Stimulated activated CD8-positive, alpha-beta memory T cell treated with anti-CD3 and anti-CD28 coated beads, Interleukin-4, amount 100 ng/mL, for 1 hour (primary cell): Measurements from ENCODE around the gene ATP6AP2.
"Not testable (repeated sequence)": the region's sequence is repeated elsewhere in the genome, so short reads cannot be mapped to it uniquely, and the experiment has no call there.

Source experiments
- DNase-seq, 2 donors: peaks; one replicate each; pipeline ENCODE4 v3.0.0-alpha.2; 2020; ENCODE audit warnings: low read depth in 2 of 2, low spot score in 1 of 2

Gene ATP6AP2

GRCh38 chrX:40575411-40575810, 5.4 kb upstream of the ATP6AP2 start:
- DNase-seq: not testable (repeated sequence)

GRCh38 chrX:40576291-40576690, 4.5 kb upstream of the ATP6AP2 start:
- no peak for DNase-seq

- DNase-seq: no peak
Measured at GRCh38 chrX:40578039-40578695, 2.6 kb upstream of the ATP6AP2 start.

- DNase-seq: no peak
Measured at GRCh38 chrX:40579141-40579540, 1.6 kb upstream of the ATP6AP2 start.

- DNase-seq: no peak
Measured at GRCh38 chrX:40579900-40580536, 752 bp upstream of the ATP6AP2 start.

GRCh38 chrX:40581336-40581920, 658 bp downstream of the ATP6AP2 start:
- no peak for DNase-seq

GRCh38 chrX:40582178-40582577, 1.4 kb downstream of the ATP6AP2 start:
- not testable (repeated sequence) for DNase-seq

GRCh38 chrX:40582811-40583210, 2.0 kb downstream of the ATP6AP2 start:
- no peak for DNase-seq

- DNase-seq: not testable (repeated sequence)
Measured at GRCh38 chrX:40587623-40588022, 6.9 kb downstream of the ATP6AP2 start.

GRCh38 chrX:40589616-40590321, 9.0 kb downstream of the ATP6AP2 start:
- DNase-seq: not testable (repeated sequence)

GRCh38 chrX:40603446-40603845, 22.7 kb downstream of the ATP6AP2 start:
- DNase-seq: no peak

GRCh38 chrX:40607381-40607780, 26.6 kb downstream of the ATP6AP2 start:
- no peak for DNase-seq

- DNase-seq: no peak
Measured at GRCh38 chrX:40612511-40612910, 31.7 kb downstream of the ATP6AP2 start.

GRCh38 chrX:40615976-40616375, 35.2 kb downstream of the ATP6AP2 start:
- no peak for DNase-seq

GRCh38 chrX:40617566-40617965, 36.8 kb downstream of the ATP6AP2 start:
- no peak for DNase-seq

GRCh38 chrX:40622479-40623138, 41.8 kb downstream of the ATP6AP2 start:
- DNase-seq: no peak

GRCh38 chrX:40623139-40623536, 42.4 kb downstream of the ATP6AP2 start, which contains the start of gene MPC1L:
Gene MPC1L, plus strand, starts transcription at chrX:40623428. Its CDS starts 138 bp downstream, at chrX:40623566.
- no peak for DNase-seq

- no peak for DNase-seq
Measured at GRCh38 chrX:40623665-40624064, 42.9 kb downstream of the ATP6AP2 start.

GRCh38 chrX:40625294-40625693, 44.5 kb downstream of the ATP6AP2 start:
- DNase-seq: no peak

- no peak for DNase-seq
Measured at GRCh38 chrX:40628506-40628905, 47.7 kb downstream of the ATP6AP2 start.

- DNase-seq: no peak
Measured at GRCh38 chrX:40632199-40632598, 51.4 kb downstream of the ATP6AP2 start.
